COLO829 (cell line): ENCODE results near the gene HSPA12B.
"Not testable (repeated sequence)": the region's sequence is repeated elsewhere in the genome, so short reads cannot be mapped to it uniquely, and the experiment has no call there.

ENCODE experiments used
- DNase-seq: peaks from one replicate; pipeline ENCODE4 v3.0.0; 2012; ENCODE audit warnings: low spot score

The HSPA12B gene

GRCh38 chr20:3787324-3788014, 55.0 kb downstream of the HSPA12B start:
- no peak for DNase-seq

DNA sequence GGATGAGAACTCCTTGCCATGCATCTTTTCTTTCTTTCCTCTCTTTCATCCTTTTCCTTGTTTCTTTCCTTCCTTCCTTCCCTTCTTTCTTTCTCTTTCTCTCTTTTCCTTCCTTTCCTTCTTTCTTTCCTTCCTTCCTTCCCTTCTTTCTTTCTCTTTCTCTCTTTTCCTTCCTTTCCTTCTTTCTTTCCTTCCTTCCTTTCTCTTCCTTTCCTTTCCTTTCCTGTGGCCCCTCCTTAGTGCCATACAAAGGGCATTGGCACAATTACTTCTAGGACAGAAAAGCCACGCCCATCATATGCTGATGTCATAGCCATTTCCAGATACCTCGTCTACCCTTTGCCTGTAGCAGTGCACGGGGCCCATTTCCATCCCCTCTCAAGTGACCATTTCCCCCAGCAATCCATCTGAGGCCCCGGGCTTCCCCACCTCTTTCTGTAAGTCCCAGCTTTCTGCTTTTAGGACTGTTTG, 56.2 kb downstream of the HSPA12B start:
- DNase-seq: no peak

DNA sequence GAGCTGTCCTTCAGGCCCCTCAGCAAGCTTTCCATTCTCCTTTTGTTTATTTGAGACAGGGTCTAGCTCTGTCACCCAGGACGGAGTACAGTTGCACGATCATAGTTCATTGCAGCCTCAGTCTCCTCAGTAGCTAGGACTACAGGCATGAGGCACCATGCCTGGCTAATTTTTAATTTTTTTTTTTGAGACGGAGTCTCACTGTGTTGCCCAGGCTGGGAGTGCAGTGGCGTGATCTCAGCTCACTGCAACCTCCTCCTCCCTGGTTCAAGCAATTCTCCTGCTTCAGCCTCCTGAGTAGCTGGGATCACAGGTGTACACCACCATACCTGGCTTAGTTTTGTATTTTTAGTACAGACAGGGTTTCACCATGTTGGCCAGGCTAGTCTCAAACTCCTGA, 56.7 kb downstream of the HSPA12B start:
- not testable (repeated sequence) for DNase-seq

GRCh38 chr20:3794168-3794567, 61.7 kb downstream of the HSPA12B start:
- not testable (repeated sequence) for DNase-seq

DNA sequence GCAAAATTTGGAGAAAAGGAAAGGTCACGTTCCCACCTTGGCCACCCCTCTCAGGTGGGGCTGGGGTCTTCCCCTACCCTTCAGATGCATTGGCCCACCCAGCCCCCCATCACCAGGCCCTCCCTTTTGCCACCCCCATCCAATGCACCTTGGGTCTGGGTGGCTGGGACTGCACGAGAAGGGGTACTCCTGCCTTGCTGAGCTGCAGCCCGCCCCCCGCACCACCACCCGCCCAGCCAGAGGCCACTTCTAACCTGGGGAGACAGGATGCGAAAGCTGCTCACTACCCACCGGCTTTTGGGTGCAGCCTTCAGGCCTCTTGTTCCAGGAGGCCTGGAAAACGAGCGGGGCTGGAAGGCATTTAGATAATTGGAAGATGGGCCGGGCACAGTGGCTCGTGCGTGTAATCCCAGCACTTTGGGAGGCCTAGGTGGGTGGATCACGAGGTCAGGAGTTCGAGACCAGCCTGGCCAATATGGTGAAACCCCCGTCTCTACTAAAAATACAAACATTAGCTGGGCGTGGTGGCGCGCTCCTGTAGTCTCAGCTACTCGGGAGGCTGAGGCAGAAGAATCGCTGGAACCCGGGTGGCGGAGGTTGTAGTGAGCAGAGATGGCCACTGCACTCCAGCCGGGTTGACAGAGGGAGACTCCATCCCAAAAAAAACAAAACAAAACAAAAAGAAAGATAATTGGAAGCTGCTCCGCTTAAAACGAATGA, 62.4 kb downstream of the HSPA12B start:
- DNase-seq: no peak

DNA sequence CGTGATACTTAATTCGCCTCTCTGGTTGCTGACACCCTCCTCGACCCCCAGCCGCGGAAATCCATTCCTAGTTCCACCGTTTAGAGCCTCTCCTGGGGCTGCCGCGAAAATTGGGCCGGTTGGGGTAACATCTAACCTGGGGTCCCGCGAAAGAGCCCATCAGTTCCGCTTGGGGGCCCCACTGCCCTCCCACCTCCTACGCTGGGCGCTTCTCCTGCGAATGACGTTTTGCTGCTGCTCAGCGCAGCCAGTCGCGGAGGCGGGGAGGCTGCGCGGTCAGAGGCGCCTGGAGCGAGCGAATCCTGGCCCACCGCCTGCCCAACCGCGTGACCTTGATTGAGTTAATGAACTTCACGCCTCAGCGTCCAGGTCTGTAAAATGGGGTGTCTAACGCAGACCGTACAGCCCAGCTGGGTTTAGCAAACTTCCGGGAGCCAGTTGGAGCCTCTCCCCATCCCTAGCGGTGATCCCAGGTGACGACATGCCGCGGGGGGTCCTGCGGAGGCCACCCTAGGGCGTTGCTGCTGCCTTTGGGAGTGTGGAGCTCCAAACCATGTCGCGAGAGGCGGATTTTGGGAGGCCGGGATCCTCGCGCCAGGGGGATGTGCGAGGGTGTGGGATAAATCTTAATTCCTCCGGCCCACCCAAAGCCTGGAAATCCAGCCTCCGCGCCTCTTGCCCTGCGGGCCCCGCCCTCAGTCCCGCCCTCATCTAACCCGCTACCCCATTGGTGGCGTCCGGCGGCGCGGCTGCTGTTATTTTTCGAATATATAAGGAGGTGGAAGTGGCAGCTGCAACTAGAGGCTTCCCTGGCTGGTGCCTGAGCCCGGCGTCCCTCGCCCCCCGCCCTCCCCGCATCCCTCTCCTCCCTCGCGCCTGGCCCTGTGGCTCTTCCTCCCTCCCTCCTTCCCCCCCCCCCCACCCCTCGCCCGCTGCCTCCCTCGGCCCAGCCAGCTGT, 63.3 kb downstream of the HSPA12B start, which contains the start of gene CDC25B:
Gene CDC25B (plus strand): TSS at position 800 of the 958 bp plus-strand sequence. CDS start 222 bp downstream, outside the sequence.
- peak; percentile 93 for DNase-seq

DNA sequence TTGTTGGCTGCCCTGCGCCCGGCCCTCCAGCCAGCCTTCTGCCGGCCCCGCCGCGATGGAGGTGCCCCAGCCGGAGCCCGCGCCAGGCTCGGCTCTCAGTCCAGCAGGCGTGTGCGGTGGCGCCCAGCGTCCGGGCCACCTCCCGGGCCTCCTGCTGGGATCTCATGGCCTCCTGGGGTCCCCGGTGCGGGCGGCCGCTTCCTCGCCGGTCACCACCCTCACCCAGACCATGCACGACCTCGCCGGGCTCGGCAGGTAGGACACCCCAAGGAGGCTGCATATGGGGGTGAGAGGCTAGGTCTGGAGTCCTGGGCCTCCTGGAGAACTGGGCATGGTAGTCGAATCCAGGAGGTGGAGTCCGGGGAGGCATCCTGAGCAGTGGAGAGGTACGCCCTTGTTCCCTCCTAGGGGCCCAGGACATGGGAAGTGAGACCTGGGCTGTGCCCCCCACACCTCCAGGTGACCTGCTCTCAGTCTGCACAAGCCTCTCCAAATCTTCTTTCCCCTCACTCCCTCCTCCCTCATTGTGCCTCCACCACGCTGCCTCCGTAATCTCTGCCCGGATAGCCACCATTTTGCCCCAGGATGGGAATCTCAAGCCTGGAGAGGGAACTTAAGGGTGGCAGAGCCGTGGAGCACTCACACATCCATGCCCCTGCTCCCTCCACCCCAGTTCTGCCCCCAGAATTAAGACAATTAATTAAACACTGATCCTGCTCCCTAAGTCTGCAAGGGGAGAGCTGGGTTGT, 64.2 kb downstream of the HSPA12B start:
- no peak for DNase-seq

DNA sequence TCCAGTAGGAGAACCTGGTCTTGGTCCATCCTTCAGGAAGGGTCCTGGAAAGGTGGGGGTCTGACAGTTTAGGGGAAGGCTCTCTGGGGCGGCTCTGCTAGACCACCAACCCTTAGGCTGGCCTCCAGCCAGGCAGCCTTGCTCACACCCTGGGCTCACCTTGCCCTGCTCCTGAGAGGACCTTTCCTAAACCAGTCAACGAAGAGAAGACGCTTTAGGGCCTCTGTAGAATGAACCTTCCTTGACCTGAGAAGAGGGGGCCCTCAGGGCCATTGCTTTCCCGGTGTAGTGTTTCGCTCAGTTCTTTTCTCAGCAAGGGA, 64.7 kb downstream of the HSPA12B start:
- no peak for DNase-seq

GRCh38 chr20:3797592-3798372, 65.3 kb downstream of the HSPA12B start:
- DNase-seq: no peak

GRCh38 chr20:3798373-3798768, 65.9 kb downstream of the HSPA12B start:
- DNase-seq: no peak

DNA sequence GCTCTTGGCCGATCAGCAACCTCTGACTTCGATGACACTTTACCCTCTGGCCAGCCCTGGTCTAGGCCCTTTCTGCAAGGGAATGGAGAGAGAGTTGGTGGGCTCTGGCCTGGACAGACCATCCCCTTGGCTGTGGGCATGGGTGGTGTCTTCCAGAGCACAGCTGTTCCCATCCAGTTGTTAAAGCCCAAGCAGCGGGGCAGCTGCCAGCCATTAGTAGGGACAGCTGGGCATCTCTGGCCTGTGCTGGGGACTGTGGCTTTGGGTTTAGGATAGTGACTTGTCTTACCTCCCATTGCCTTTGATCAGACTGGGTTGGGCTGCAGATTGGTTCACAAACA, 66.4 kb downstream of the HSPA12B start:
- no peak for DNase-seq

DNA sequence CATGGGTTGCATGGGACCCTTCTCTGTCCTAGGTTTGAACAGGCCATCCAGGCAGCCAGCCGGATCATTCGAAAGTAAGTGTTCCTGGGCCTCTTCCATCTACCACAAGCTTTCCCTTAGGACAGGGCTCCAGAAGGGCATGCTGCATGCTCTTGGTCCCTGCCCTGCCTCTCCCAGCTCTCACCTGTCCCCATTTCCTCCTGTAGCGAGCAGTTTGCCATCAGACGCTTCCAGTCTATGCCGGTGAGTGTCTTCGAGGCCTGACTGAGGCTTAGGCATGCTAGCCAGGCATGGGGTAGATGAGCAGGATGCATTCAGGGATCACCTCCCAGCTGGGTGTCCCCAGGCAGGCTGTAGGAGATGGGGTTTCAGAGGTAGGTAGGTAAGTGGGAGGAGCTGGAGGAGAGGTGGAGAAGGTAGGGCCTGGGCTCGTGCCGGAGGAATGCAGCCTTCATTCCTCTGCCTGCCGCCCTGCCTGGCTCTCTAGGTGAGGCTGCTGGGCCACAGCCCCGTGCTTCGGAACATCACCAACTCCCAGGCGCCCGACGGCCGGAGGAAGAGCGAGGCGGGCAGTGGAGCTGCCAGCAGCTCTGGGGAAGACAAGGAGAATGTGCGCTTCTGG, 67.9 kb downstream of the HSPA12B start:
- DNase-seq: no peak

- DNase-seq: no peak
These were observed 68.4 kb downstream of the HSPA12B start for GRCh38 chr20:3800878-3801260.

GRCh38 chr20:3801299-3801698, 68.8 kb downstream of the HSPA12B start:
- DNase-seq: no peak

DNA sequence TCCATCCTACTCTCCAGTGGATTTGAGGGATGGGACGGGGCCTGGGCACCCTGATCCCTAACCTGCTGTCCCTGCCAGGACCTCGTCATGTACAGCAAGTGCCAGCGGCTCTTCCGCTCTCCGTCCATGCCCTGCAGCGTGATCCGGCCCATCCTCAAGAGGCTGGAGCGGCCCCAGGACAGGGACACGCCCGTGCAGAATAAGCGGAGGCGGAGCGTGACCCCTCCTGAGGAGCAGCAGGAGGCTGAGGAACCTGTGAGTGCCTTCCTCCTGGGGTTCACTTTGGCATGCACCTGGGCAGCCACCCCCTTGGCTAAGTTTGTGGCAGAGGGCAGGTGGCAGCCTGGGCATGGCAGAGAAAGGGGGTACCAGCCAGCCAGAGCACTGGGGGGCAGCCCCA, 69.4 kb downstream of the HSPA12B start:
- no peak for DNase-seq
